K562 treated with DMSO at 1 percent for 24 hours (cell line): ENCODE results near the gene FBXO11. TPM values are rescaled to one million over a fixed set of nuclear protein-coding genes. Genes with fewer than 3 reads are reported as not detected.

Experiments
- total RNA-seq: library from RNA; unstranded; fragments of 300-600 nt; gene quantifications from 2 replicates; pipeline ENCODE4 v1.2.3, GENCODE V29; 2022; ENCODE audit warnings: low read depth; ENCODE audit not compliant: insufficient read depth

Gene FBXO11
- 15.9 and 18.9 TPM in 2 replicates for total RNA-seq

DNA sequence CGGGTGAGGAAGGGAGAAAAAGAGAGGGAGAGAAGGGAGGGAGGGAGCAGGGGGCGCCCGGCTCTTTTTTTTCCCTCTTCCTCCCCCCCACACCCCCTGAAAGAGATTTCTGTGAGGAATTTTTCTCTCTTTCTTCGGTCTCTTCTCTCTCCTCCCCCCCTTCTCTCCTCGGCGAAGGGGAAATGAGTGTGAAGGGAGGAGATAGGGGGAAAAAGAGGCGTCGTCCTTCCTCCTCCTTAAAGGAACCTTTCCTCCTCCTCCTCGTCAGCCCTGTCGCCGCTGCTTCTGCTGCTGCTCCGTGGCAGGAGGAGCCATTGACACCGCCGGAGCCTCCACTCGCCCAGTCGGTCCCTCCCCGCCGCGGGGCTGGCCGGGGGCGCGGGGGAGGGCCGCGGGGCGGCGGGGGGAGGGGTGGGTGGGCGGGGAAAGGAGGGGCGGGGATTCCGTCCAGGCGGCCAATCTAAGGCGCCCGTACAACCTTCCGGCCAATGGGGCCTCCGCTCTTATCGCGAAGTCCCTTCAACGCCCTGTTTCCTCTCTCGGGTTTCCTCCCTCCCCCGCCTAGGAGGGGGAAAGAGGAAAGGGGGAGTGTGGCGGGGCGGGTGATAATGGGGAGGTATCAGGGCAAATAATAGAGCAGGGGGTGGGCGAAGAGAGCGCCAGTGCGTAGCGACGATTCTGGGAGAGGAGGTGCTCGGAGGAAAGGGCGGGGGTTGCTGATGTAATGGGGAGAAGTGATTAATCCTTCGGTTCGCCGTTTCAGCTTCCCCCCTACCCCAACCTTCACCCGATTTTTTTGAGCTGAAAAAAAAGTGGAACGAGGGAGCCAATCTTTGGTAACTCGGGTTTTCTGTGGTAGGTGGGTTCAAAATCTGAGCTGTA, at the start of gene FBXO11:
Gene FBXO11 (minus strand): TSS at position 342 of the 882 bp plus-strand sequence. CDS start 778 bp downstream, outside the sequence.

DNA sequence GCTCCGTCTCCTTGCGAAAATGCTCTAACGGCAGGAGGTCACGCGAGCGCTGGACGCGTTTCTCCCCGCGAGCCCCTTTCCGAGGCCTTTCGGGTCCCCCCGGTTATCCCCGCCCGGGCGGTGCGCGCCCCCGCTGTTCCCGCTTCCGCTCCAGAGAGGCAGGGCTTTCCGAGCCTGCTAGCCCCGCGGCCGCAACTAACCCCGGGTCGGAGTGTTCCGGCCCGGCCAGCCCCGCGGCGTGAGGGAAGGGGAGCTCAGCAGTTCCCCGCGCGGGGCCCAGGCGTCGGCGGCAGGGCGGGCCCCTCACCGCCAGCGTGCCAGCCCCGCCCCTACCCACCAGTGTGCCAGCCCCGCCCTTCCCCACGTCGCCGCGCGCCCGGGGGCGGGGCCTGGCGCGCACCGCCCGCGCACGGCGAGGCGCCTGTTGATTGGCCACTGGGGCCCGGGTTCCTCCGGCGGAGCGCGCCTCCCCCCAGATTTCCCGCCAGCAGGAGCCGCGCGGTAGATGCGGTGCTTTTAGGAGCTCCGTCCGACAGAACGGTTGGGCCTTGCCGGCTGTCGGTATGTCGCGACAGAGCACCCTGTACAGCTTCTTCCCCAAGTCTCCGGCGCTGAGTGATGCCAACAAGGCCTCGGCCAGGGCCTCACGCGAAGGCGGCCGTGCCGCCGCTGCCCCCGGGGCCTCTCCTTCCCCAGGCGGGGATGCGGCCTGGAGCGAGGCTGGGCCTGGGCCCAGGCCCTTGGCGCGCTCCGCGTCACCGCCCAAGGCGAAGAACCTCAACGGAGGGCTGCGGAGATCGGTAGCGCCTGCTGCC, 123.4 kb downstream of the FBXO11 start, which contains the start of gene MSH6:
Gene MSH6 (plus strand): TSS at position 475 of the 815 bp plus-strand sequence. CDS start 89 bp downstream, at position 564.

Other genes starting within 250 kb of the FBXO11 start
- gene MSH6, start 123.4 kb downstream of the FBXO11 start, total RNA-seq, result 37.0 and 43.4 TPM in 2 replicates